HepG2 (cell line): ENCODE data around the gene HCRT. TPM values are rescaled to one million over a fixed set of nuclear protein-coding genes. Genes with fewer than 3 reads are reported as not detected.

Experiments used
- ATAC-seq: fragments of 200-7000 bp; cut with Tn5 transposase; 3 replicates; pipeline ENCODE4 v1.9.1; 2020; ENCODE audit warnings: mild to moderate bottlenecking, moderate library complexity
- BruUV-seq: library from RNA; stranded (reverse); fragments of 400-500 nt; replicated peaks from 2 replicates; lab custom pipeline; 2021; lab: Mats Ljungman, UMichigan
- CTCF ChIA-PET: fragments of 300-600 bp; formaldehyde crosslinking; extraction: SDS; loops from one replicate; lab custom pipeline; 2021; ENCODE audit warnings: low total read pairs, inconsistent platforms, low intra/inter-chr PET ratio; lab: Yijun Ruan, JAX
- POLR2A ChIA-PET: fragments of 350-600 bp; sonication (Branson Sonifier 250); formaldehyde crosslinking; loops from one replicate; lab custom pipeline; 2020; ENCODE audit warnings: antibody characterized with exemption, inconsistent platforms; lab: Yijun Ruan, JAX
- DNase-seq: peaks from one replicate; pipeline ENCODE4 v3.0.0-alpha.2; 2015; ENCODE audit warnings: low spot score
- FAIRE-seq: peaks from 3 replicates; lab custom pipeline; 2011; peaks lifted over from hg19 to GRCh38; lab: Jason Lieb, UNC
- H2AFZ ChIP-seq: one replicate; pipeline ENCODE4 v1.6.1; 2011; ENCODE audit warnings: low read length, inconsistent platforms
- H3K27ac ChIP-seq: fragments of 300-600 bp; 3 replicates; pipeline ENCODE4 v1.8.0; 2011; ENCODE audit warnings: mixed run types, mild to moderate bottlenecking, mixed read lengths, low read length, inconsistent platforms; ENCODE audit not compliant: insufficient read depth; ENCODE audit errors: extremely low read length
- H3K27me3 ChIP-seq, 2 experiments: fragments of 200-600 bp in 1 of 2; 2 replicates in 1 of 2; 3 replicates in 1 of 2; pipeline versions ENCODE4 v1.6.0 to v1.8.0; 2011; ENCODE audit warnings: low read length in 2 of 2, mild to moderate bottlenecking in 2 of 2, moderate library complexity in 2 of 2, inconsistent platforms in 1 of 2; ENCODE audit not compliant: insufficient read depth in 2 of 2, control insufficient read depth in 1 of 2
- H3K36me3 ChIP-seq, 2 experiments: fragments of 200-600 bp in 1 of 2; replicated peaks in 1 of 2; 2 replicates in 1 of 2; 3 replicates in 1 of 2; pipeline versions ENCODE4 v1.5.1 to v1.8.0; 2011; ENCODE audit warnings: low read length in 2 of 2, inconsistent platforms in 1 of 2; ENCODE audit not compliant: insufficient read depth in 2 of 2, control insufficient read depth in 1 of 2
- H3K4me1 ChIP-seq: 2 replicates; pipeline ENCODE4 v1.5.1; 2012; ENCODE audit warnings: low read length, inconsistent platforms; ENCODE audit not compliant: insufficient read depth
- H3K4me2 ChIP-seq: 2 replicates; pipeline ENCODE4 v1.6.0; 2011; ENCODE audit warnings: low read depth, low read length, inconsistent platforms
- H3K4me3 ChIP-seq, 3 experiments: fragments of 200-600 bp in 1 of 3; sonication (generic), shearing (Covaris generic) in 1 of 3; replicated peaks in 1 of 3; 2 replicates each; pipeline ENCODE4 v1.5.1; 2011 to 2016; ENCODE audit warnings: low read length in 3 of 3, inconsistent platforms in 2 of 3, low read depth in 2 of 3, mild to moderate bottlenecking in 2 of 3, control low read depth in 1 of 3, mixed read lengths in 1 of 3; ENCODE audit not compliant: insufficient read depth in 1 of 3
- H3K79me2 ChIP-seq: one replicate; pipeline ENCODE4 v1.6.1; 2011; ENCODE audit warnings: low read length, inconsistent platforms; ENCODE audit not compliant: insufficient read depth
- H3K9ac ChIP-seq: 2 replicates; pipeline ENCODE4 v1.6.0; 2011; ENCODE audit warnings: mild to moderate bottlenecking, low read depth, low read length, inconsistent platforms; ENCODE audit not compliant: insufficient read depth
- H3K9me3 ChIP-seq: 2 replicates; pipeline ENCODE4 v1.5.1; 2012; ENCODE audit warnings: mild to moderate bottlenecking, low read length
- H4K20me1 ChIP-seq: 2 replicates; pipeline ENCODE4 v1.6.0; 2011; ENCODE audit warnings: inconsistent platforms, mild to moderate bottlenecking, low read length, moderate library complexity; ENCODE audit not compliant: insufficient read depth
- ATF7 ChIP-seq, 2 experiments: fragments of 450-650 bp in 1 of 2; sonication (generic) in 1 of 2; formaldehyde crosslinking in 1 of 2; IDR thresholded peaks; 2 replicates each; pipeline versions ENCODE4 v1.4.0 to v1.6.1; 2016 to 2020; ENCODE audit warnings: antibody characterized with exemption in 1 of 2, mild to moderate bottlenecking in 1 of 2, missing genetic modification reagents in 1 of 2
- E2F5 ChIP-seq: sonication (generic); formaldehyde crosslinking; conservative IDR thresholded peaks from 2 replicates; pipeline ENCODE4 v1.4.0; 2020; ENCODE audit warnings: missing genetic modification reagents
- ELF1 ChIP-seq: sonication (generic); formaldehyde crosslinking; IDR thresholded peaks from 2 replicates; pipeline ENCODE4 v1.4.0; 2020; ENCODE audit warnings: missing genetic modification reagents
- GLMP ChIP-seq: sonication (generic); formaldehyde crosslinking; IDR thresholded peaks from 2 replicates; pipeline ENCODE4 v1.9.0; 2021; ENCODE audit warnings: missing genetic modification reagents, mild to moderate bottlenecking, borderline replicate concordance
- GTF2F1 ChIP-seq: fragments of 150-350 bp; IDR thresholded peaks from 2 replicates; pipeline ENCODE4 v1.6.1; 2014; ENCODE audit warnings: low read length
- KDM5A ChIP-seq: fragments of 200-600 bp; sonication (generic); IDR thresholded peaks from 2 replicates; pipeline ENCODE4 v1.7.0; 2018; ENCODE audit warnings: antibody characterized with exemption, mild to moderate bottlenecking, low read length, borderline replicate concordance
- KDM6A ChIP-seq: IDR thresholded peaks from 2 replicates; pipeline ENCODE4 v1.6.1; 2016; ENCODE audit warnings: low read depth
- MAF1 ChIP-seq: sonication (generic); formaldehyde crosslinking; IDR thresholded peaks from 2 replicates; pipeline ENCODE4 v1.5.0; 2020; ENCODE audit warnings: missing genetic modification reagents, borderline replicate concordance
- MEIS1 ChIP-seq: sonication (generic); formaldehyde crosslinking; IDR thresholded peaks from 2 replicates; pipeline ENCODE4 v1.9.0; 2021; ENCODE audit warnings: mild to moderate bottlenecking, missing genetic modification reagents, moderate library complexity, borderline replicate concordance
- MIER2 ChIP-seq: IDR thresholded peaks from 2 replicates; pipeline ENCODE4 v1.6.1; 2016; ENCODE audit warnings: missing biosample characterization, missing genetic modification reagents
- NFYC ChIP-seq: IDR thresholded peaks from 2 replicates; pipeline ENCODE4 v1.6.1; 2016; ENCODE audit warnings: missing genetic modification reagents, missing compliant biosample characterization
- STAT6 ChIP-seq: sonication (generic); formaldehyde crosslinking; IDR thresholded peaks from 2 replicates; pipeline ENCODE4 v1.4.0; 2020; ENCODE audit warnings: missing genetic modification reagents, mild to moderate bottlenecking, borderline replicate concordance
- ZFAT ChIP-seq: sonication (generic); formaldehyde crosslinking; conservative IDR thresholded peaks from 2 replicates; pipeline ENCODE4 v1.8.1; 2023; ENCODE audit warnings: missing genetic modification reagents, inconsistent platforms
- ZNF513 ChIP-seq: sonication (generic); formaldehyde crosslinking; conservative IDR thresholded peaks from 2 replicates; pipeline ENCODE4 v1.5.0; 2020; ENCODE audit warnings: missing genetic modification reagents
- ZNF678 ChIP-seq: sonication (generic); formaldehyde crosslinking; IDR thresholded peaks from 2 replicates; pipeline ENCODE4 v1.4.0; 2020; ENCODE audit warnings: mild to moderate bottlenecking, missing genetic modification reagents
- WGBS: methylation state at CpG from one replicate; pipeline ENCODE4 v1.1.6; 2017; ENCODE audit warnings: low lambda C conversion rate; 5-methylcytosine and 5-hydroxymethylcytosine counted together
- in situ Hi-C: cut with HindIII; loops from 2 replicates; pipeline ENCODE4 v1.10.0; 2017; ENCODE audit warnings: low pct_unique_long_range_greater_than_20kb; ENCODE audit not compliant: extremely low pct_ligation_motif_present
- intact Hi-C: fragments of 100-400 bp; cut with micrococcal nuclease; formaldehyde crosslinking; loops from one replicate; pipeline ENCODE4 v1.10.0; 2022; ENCODE audit not compliant: unreplicated experiment
- polyA plus RNA-seq, 8 experiments: library from polyadenylated mRNA; depleted of rRNA in 3 of 8; stranded (reverse) in 7 of 8; unstranded in 1 of 8; fragments of >200 nt; fragmentation: Illumina TruSeq in 4 of 8; extraction: Trizol in 4 of 8; gene quantifications; 2 replicates each; pipeline versions ENCODE4 v1.2.1 to v1.2.3, GENCODE V29; 2011 to 2016; ENCODE audit warnings: low read depth in 4 of 8, missing spikeins in 1 of 8, mixed read lengths in 1 of 8; ENCODE audit not compliant: insufficient read depth in 1 of 8
- total RNA-seq, 5 experiments: library from RNA; depleted of rRNA; stranded (reverse); fragments of >200 nt; fragmentation: Illumina TruSeq; extraction: Trizol; gene quantifications; 2 replicates each; pipeline ENCODE4 v1.2.3, GENCODE V29; 2016; ENCODE audit warnings: low read depth in 1 of 5

HCRT gene
- total and polyA plus RNA-seq, 2 of the 13 experiments (the other 11 are each of a cell fraction or from before 2014, with no cell fraction given): not detected

GRCh38 chr17:42233994-42234393, 48.7 kb upstream of the HCRT start (continued):
- TF ChIP-seq ATF7 (IDR thresholded peaks at IDR 0.05) (no peak), ATF7 (CRISPR knock-in tag; IDR thresholded peaks at IDR 0.05) (no peak), ZNF678 (CRISPR knock-in tag) (no peak)
- TF ChIP-seq, all 625 proteins: peak for 0

- Histone ChIP-seq H3K4me3 (no peak overlapping the region), H3K4me1 (no peaks in the 10 kb centered on the region), H3K27ac (no peak overlapping the region), H3K9me3 (no peaks in the 10 kb centered on the region), H3K36me3 (no peaks in the 10 kb centered on the region; a peak in 1 of 5 replicates), H3K4me2 (no peak overlapping the region), H4K20me1 (no peaks in the 10 kb centered on the region), H3K9ac (no peak overlapping the region), H2AFZ (no peak overlapping the region), H3K79me2 (peaks cover 4% of the 10 kb centered on the region), H3K27me3 (no peaks in the 10 kb centered on the region)
- ChIA-PET POLR2A (no interaction called here), CTCF (no interaction called here)
- no peak for ATAC-seq
- 100% methylated on average over 5 of the region's 5 CpGs for WGBS
- FAIRE-seq: no peak
- BruUV-seq: no TSS peak
- no peak for DNase-seq
- TF ChIP-seq MAF1 (CRISPR knock-in tag) (no peak), KDM5A (no peak), MEIS1 (CRISPR knock-in tag) (no peak), ZFAT (CRISPR knock-in tag) (no peak), E2F5 (CRISPR knock-in tag) (no peak), STAT6 (CRISPR knock-in tag) (no peak), KDM6A (CRISPR knock-in tag) (no peak), ZNF513 (CRISPR knock-in tag) (no peak), MIER2 (CRISPR knock-in tag) (no peak), GLMP (CRISPR knock-in tag) (no peak), NFYC (CRISPR knock-in tag) (no peak), ELF1 (CRISPR knock-in tag) (no peak), GTF2F1 (no peak)
- intact Hi-C loops (no loop called here), in situ Hi-C loops (no loop called here)
Measured at GRCh38 chr17:42233156-42233555, 47.9 kb upstream of the HCRT start.
